HL-60 (cell line): ENCODE data around the gene RGL1.
A peak's percentile ranks its signal among the peaks of the same experiment; 100 is the strongest.

Source experiments
- REST ChIP-seq: IDR thresholded peaks from 2 replicates; pipeline ENCODE4 v1.6.1; 2012; ENCODE audit warnings: low read depth; ENCODE audit not compliant: insufficient replicate concordance
- SPI1 ChIP-seq: IDR thresholded peaks from 2 replicates; pipeline ENCODE4 v1.6.1; 2012; ENCODE audit warnings: low read depth, mild to moderate bottlenecking, borderline replicate concordance

GRCh38 chr1:183832459-183832858, 27.5 kb downstream of the RGL1 start:
- TF ChIP-seq REST (no peak), SPI1 (peak; percentile 88)
